ENCODE data around the gene IL11.

DNA sequence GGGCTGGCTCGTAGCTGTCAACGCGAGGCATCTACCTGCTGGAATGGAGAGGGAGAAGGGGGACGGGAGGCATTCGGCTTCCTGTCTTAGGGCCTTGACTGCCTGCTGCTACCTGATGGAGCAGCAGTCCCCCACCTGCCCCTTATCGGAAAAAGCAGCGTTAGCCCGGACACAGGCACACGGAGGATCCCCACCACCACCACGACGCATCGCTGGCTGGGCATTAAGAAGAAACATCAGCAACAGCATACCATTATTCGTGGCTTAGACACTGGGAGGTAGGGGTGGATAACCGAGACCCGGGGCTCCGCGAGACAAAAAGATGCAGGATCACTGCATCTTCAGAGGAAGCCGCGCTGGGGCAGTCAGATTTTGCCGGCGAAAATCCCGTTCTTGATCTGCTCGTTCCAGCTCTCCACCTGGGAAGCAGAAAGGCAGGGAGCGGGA, 16.9 kb downstream of the IL11 start:
- TF ChIP-seq POLR2A (IDR thresholded peaks at IDR 0.05) (no peak), CTCF (IDR thresholded peaks at IDR 0.05) (no peak)
